K562 (cell line): ENCODE data around the gene FMNL2. TPM values are rescaled to one million over a fixed set of nuclear protein-coding genes. Genes with fewer than 3 reads are reported as not detected.

Experiments used
- ATAC-seq: fragments of 200-7000 bp; cut with Tn5 transposase; 3 replicates; pipeline ENCODE4 v1.9.1; 2020; ENCODE audit warnings: moderate library complexity
- BruUV-seq: library from RNA; stranded (reverse); fragments of 400-500 nt; replicated peaks from 2 replicates; lab custom pipeline; 2021; lab: Mats Ljungman, UMichigan
- CTCF ChIA-PET: fragments of 300-600 bp; formaldehyde crosslinking; extraction: SDS; loops from one replicate; lab custom pipeline; 2021; ENCODE audit warnings: low intra/inter-chr PET ratio; lab: Yijun Ruan, JAX
- POLR2A ChIA-PET: fragments of 300-600, 350-650 bp; sonication (Branson Sonifier 250); formaldehyde crosslinking; extraction: SDS; loops from one replicate; lab custom pipeline; 2021; ENCODE audit warnings: antibody characterized with exemption, inconsistent platforms; lab: Yijun Ruan, JAX
- DNase-seq, 4 experiments: peaks; one replicate each; pipeline versions ENCODE4 v3.0.0 to v3.0.0-alpha.2; 2011 to 2018; ENCODE audit warnings: low spot score in 3 of 4, mixed read lengths in 3 of 4; ENCODE audit errors: extremely low read depth in 1 of 4
- FAIRE-seq: peaks from 2 replicates; lab custom pipeline; 2011; peaks lifted over from hg19 to GRCh38; lab: Jason Lieb, UNC
- H2AFZ ChIP-seq: 2 replicates; pipeline ENCODE4 v1.6.0; 2011; ENCODE audit warnings: low read depth, low read length, control low read depth, inconsistent platforms
- H3K27ac ChIP-seq: fragments of 200-600 bp; 3 replicates; pipeline ENCODE4 v1.8.0; 2011; ENCODE audit warnings: low read depth, mild to moderate bottlenecking, control low read depth, inconsistent platforms, low read length, moderate library complexity, mixed read lengths; ENCODE audit errors: extremely low read depth
- H3K27me3 ChIP-seq, 2 experiments: fragments of 300-600 bp in 1 of 2; 2 replicates in 1 of 2; 3 replicates in 1 of 2; pipeline versions ENCODE4 v1.6.0 to v1.8.0; 2011; ENCODE audit warnings: inconsistent platforms in 2 of 2, low read length in 2 of 2, mild to moderate bottlenecking in 1 of 2, mixed read lengths in 1 of 2, moderate library complexity in 1 of 2; ENCODE audit not compliant: control insufficient read depth in 2 of 2, insufficient read depth in 2 of 2
- H3K36me3 ChIP-seq: fragments of 300-600 bp; 3 replicates; pipeline ENCODE4 v1.8.0; 2011; ENCODE audit warnings: mild to moderate bottlenecking, low read length, inconsistent platforms; ENCODE audit not compliant: control insufficient read depth, insufficient read depth
- H3K4me1 ChIP-seq, 2 experiments: fragments of 200-600 bp in 1 of 2; replicated peaks in 1 of 2; 2 replicates in 1 of 2; 3 replicates in 1 of 2; pipeline versions ENCODE4 v1.5.1 to v1.8.0; 2011; ENCODE audit warnings: inconsistent platforms in 2 of 2, low read length in 2 of 2, mild to moderate bottlenecking in 1 of 2, mixed read lengths in 1 of 2, moderate library complexity in 1 of 2; ENCODE audit not compliant: control insufficient read depth in 2 of 2, insufficient read depth in 2 of 2
- H3K4me2 ChIP-seq: 2 replicates; pipeline ENCODE4 v1.6.1; 2011; ENCODE audit warnings: low read length, control low read depth, inconsistent platforms, mixed read lengths; ENCODE audit not compliant: insufficient read depth
- H3K4me3 ChIP-seq: fragments of 200-600 bp; sonication (generic), shearing (Covaris generic); 2 replicates; pipeline ENCODE4 v1.5.1; 2016; ENCODE audit warnings: control low read depth, inconsistent platforms
- H3K79me2 ChIP-seq: fragments of 200-600 bp; 3 replicates; pipeline ENCODE4 v1.8.0; 2011; ENCODE audit warnings: low read length, inconsistent platforms; ENCODE audit not compliant: control insufficient read depth, insufficient read depth
- H3K9ac ChIP-seq, 2 experiments: 2 replicates each; pipeline versions ENCODE4 v1.6.0 to v1.6.1; 2011; ENCODE audit warnings: low read depth in 2 of 2, low read length in 2 of 2, control low read depth in 1 of 2, inconsistent platforms in 1 of 2, mild to moderate bottlenecking in 1 of 2, mixed read lengths in 1 of 2; ENCODE audit not compliant: insufficient read depth in 1 of 2
- H3K9me1 ChIP-seq: one replicate; pipeline ENCODE4 v1.6.0; 2011; ENCODE audit warnings: inconsistent platforms, mild to moderate bottlenecking, low read length, moderate library complexity; ENCODE audit not compliant: control insufficient read depth, insufficient read depth
- H3K9me3 ChIP-seq: replicated peaks from 2 replicates; pipeline ENCODE4 v1.5.1; 2011; ENCODE audit warnings: low read depth, low read length, inconsistent platforms; ENCODE audit not compliant: control insufficient read depth, insufficient read depth
- H4K20me1 ChIP-seq: replicated peaks from 2 replicates; pipeline ENCODE4 v1.6.1; 2011; ENCODE audit warnings: low read length, inconsistent platforms, mixed read lengths; ENCODE audit not compliant: control insufficient read depth, insufficient read depth
- CCNT2 ChIP-seq: IDR thresholded peaks from 2 replicates; pipeline ENCODE4 v1.6.1; 2011; ENCODE audit warnings: borderline replicate concordance, low read depth, mild to moderate bottlenecking, moderate library complexity, mixed read lengths, low read length; ENCODE audit not compliant: insufficient read length; ENCODE audit errors: extremely low read depth
- HMBOX1 ChIP-seq: sonication (generic); IDR thresholded peaks from 2 replicates; pipeline ENCODE4 v1.6.1; 2016
- MTF1 ChIP-seq: fragments of 250-450 bp; sonication (Bioruptor Pico); IDR thresholded peaks from 2 replicates; pipeline ENCODE4 v1.9.0; 2021; ENCODE audit warnings: moderate library complexity, mild to moderate bottlenecking, inconsistent platforms, borderline replicate concordance
- NCOA1 ChIP-seq: fragments of 450-650 bp; IDR thresholded peaks from 2 replicates; pipeline ENCODE4 v1.6.1; 2016; ENCODE audit warnings: low read depth
- ZBTB8A ChIP-seq: fragments of 450-650 bp; IDR thresholded peaks from 2 replicates; pipeline ENCODE4 v1.6.1; 2018; ENCODE audit warnings: mild to moderate bottlenecking, moderate library complexity; ENCODE audit not compliant: partially characterized antibody
- ZNF561 ChIP-seq: fragments of 450-650 bp; formaldehyde crosslinking; conservative IDR thresholded peaks from 2 replicates; pipeline ENCODE4 v1.4.0; 2020; ENCODE audit warnings: mild to moderate bottlenecking, moderate library complexity
- WGBS: fragments of 100-300 bp; shearing (Covaris generic); methylation state at CpG from one replicate; pipeline ENCODE4 v1.1.6; 2016; ENCODE audit warnings: low coverage, mixed read lengths; ENCODE audit not compliant: insufficient coverage; ENCODE audit errors: missing lambda C conversion rate; 5-methylcytosine and 5-hydroxymethylcytosine counted together
- in situ Hi-C: fragments of 300-500 bp; cut with MboI; formaldehyde crosslinking; loops from 4 replicates; pipeline ENCODE4 v1.15.0; 2018; ENCODE audit warnings: inconsistent platforms, mixed read lengths
- intact Hi-C: fragments of 100-400 bp; cut with micrococcal nuclease; formaldehyde crosslinking; loops from 2 replicates; pipeline ENCODE4 v1.14.2; 2022
- polyA plus RNA-seq, 8 experiments: library from polyadenylated mRNA; depleted of rRNA in 4 of 8; stranded (reverse) in 5 of 8; unstranded in 3 of 8; fragments of >200 nt; fragmentation: Nextera tagmentation in 2 of 8; fragmentation: Illumina TruSeq in 1 of 8; extraction: Ambion mirVana in 2 of 8; extraction: Trizol in 1 of 8; gene quantifications; 2 replicates each; pipeline versions ENCODE4 v1.2.1 to v1.2.3, GENCODE V29; 2011 to 2014; ENCODE audit warnings: inconsistent platforms in 1 of 8, missing spikeins in 1 of 8
- total RNA-seq, 7 experiments: library from RNA; depleted of rRNA in 6 of 7; stranded (reverse); fragments of >200 nt in 6 of 7; fragmentation: Illumina TruSeq in 2 of 7; extraction: Trizol in 2 of 7; gene quantifications; 2 replicates each; pipeline versions ENCODE4 v1.2.1 to v1.2.3, GENCODE V29; 2011 to 2021; ENCODE audit warnings: low replicate concordance in 1 of 7
- TF ChIP-seq, protein P1 (sequence below): fragments of 450-650 bp; formaldehyde crosslinking; IDR thresholded peaks from 2 replicates; pipeline ENCODE4 v1.4.0; 2020; ENCODE audit warnings: mild to moderate bottlenecking, moderate library complexity

The FMNL2 gene
- total and polyA plus RNA-seq, 9 of the 15 experiments (the other 6 are each of a cell fraction or from before 2014, with no cell fraction given), result 0.15 to 0.49 (median 0.24) TPM; not detected in 1

GRCh38 chr2:152609154-152609553 is 274.2 kb downstream of the FMNL2 start:
- ATAC-seq (no peak), FAIRE-seq (no peak), DNase-seq (no peak)
- Histone ChIP-seq H4K20me1 (no peaks in the 10 kb centered on the region), H3K79me2 (no peaks in the 10 kb centered on the region), H2AFZ (no peak overlapping the region), H3K9me3 (no peaks in the 10 kb centered on the region), H3K4me2 (no peak overlapping the region), H3K4me3 (no peak overlapping the region), H3K27me3 (peaks cover 17 to 23% of the 10 kb centered on the region in 2 experiments; a peak in 4 of 5 replicates), H3K4me1 (no peaks in the 10 kb centered on the region), H3K36me3 (no peaks in the 10 kb centered on the region), H3K27ac (no peak overlapping the region), H3K9ac (no peak overlapping the region), H3K9me1 (no peaks in the 10 kb centered on the region)
- no peak for TF ChIP-seq CCNT2
- no peak for TF ChIP-seq NCOA1
- no peak for TF ChIP-seq MTF1 (CRISPR knock-in tag)
- no peak for TF ChIP-seq ZBTB8A
- no peak for TF ChIP-seq HMBOX1
- TF ChIP-seq, protein P1, sequence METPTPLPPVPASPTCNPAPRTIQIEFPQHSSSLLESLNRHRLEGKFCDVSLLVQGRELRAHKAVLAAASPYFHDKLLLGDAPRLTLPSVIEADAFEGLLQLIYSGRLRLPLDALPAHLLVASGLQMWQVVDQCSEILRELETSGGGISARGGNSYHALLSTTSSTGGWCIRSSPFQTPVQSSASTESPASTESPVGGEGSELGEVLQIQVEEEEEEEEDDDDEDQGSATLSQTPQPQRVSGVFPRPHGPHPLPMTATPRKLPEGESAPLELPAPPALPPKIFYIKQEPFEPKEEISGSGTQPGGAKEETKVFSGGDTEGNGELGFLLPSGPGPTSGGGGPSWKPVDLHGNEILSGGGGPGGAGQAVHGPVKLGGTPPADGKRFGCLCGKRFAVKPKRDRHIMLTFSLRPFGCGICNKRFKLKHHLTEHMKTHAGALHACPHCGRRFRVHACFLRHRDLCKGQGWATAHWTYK (CRISPR knock-in tag), result no peak
- no peak for TF ChIP-seq ZNF561 (CRISPR knock-in tag)
- POLR2A ChIA-PET, result interaction anchor here (1.1 kb wide), 1 partner anchor 10 kb away, joined by 3 read pairs; no protein-coding TSS in a partner anchor
- CTCF ChIA-PET, result no interaction called here
- in situ Hi-C loops, result no loop called here
- BruUV-seq, result no TSS peak
- intact Hi-C loops, result no loop called here
- WGBS, result 0% methylated on average over 2 of the region's 2 CpGs
